GM18502 (cell line): Measurements from ENCODE around the gene NAT8L.

Source experiments
- ATAC-seq: cut with Tn5 transposase; IDR thresholded peaks from one replicate; pipeline ENCODE4 v1.9.1; 2021; ENCODE audit warnings: mild to moderate bottlenecking; ENCODE audit not compliant: unreplicated experiment, poor library complexity

Gene NAT8L

GRCh38 chr4:2062808-2063524 is 3.8 kb downstream of the NAT8L start:
- no peak for ATAC-seq

- no peak for ATAC-seq
Measured at GRCh38 chr4:2063557-2064275, 4.6 kb downstream of the NAT8L start.

- ATAC-seq = no peak
Measured at GRCh38 chr4:2064276-2064991, 5.3 kb downstream of the NAT8L start.

GRCh38 chr4:2065106-2065930 is 6.2 kb downstream of the NAT8L start:
- ATAC-seq = no peak

GRCh38 chr4:2066011-2066551 is 7.0 kb downstream of the NAT8L start:
- no peak for ATAC-seq

GRCh38 chr4:2066571-2067445 is 7.7 kb downstream of the NAT8L start:
- ATAC-seq = no peak

- no peak for ATAC-seq
Measured at GRCh38 chr4:2067446-2068197, 8.5 kb downstream of the NAT8L start.

GRCh38 chr4:2068198-2068470 is 9.0 kb downstream of the NAT8L start:
- no peak for ATAC-seq

GRCh38 chr4:2068566-2068965 is 9.4 kb downstream of the NAT8L start:
- ATAC-seq = no peak

GRCh38 chr4:2069161-2069971 is 10.2 kb downstream of the NAT8L start:
- no peak for ATAC-seq

- no peak for ATAC-seq
Measured at GRCh38 chr4:2069986-2070385, 10.9 kb downstream of the NAT8L start.

GRCh38 chr4:2070421-2071251 is 11.5 kb downstream of the NAT8L start:
- no peak for ATAC-seq

- ATAC-seq = no peak
Measured at GRCh38 chr4:2071252-2071911, 12.3 kb downstream of the NAT8L start.

GRCh38 chr4:2071912-2072867 is 13.1 kb downstream of the NAT8L start:
- ATAC-seq = no peak

GRCh38 chr4:2072971-2073807 is 14.1 kb downstream of the NAT8L start:
- no peak for ATAC-seq
